Measurements from ENCODE around the gene DNAJA4.

DNA sequence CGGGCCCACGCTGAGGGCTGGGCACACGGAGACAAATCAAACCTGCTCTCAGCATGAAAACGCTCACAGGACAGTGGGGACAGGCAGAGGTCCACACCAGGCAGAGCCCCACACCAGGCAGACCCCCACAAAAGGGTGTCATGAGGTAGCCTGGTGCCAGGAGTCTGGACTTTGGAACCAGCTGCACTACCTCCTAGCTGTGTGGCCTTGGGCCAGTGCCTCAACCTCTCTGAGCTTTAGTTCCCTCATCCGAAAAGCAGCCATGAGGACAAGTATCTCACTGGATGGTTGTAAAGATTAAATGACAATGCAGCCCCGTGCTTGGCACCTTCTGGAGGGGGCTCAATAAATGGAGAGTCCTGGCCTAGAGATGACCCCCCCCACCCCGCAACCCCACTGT is 59.3 kb downstream of the DNAJA4 start:
- TF ChIP-seq POLR2AphosphoS5 (IDR thresholded peaks at IDR 0.05) = no peak
- TF ChIP-seq, protein P1, sequence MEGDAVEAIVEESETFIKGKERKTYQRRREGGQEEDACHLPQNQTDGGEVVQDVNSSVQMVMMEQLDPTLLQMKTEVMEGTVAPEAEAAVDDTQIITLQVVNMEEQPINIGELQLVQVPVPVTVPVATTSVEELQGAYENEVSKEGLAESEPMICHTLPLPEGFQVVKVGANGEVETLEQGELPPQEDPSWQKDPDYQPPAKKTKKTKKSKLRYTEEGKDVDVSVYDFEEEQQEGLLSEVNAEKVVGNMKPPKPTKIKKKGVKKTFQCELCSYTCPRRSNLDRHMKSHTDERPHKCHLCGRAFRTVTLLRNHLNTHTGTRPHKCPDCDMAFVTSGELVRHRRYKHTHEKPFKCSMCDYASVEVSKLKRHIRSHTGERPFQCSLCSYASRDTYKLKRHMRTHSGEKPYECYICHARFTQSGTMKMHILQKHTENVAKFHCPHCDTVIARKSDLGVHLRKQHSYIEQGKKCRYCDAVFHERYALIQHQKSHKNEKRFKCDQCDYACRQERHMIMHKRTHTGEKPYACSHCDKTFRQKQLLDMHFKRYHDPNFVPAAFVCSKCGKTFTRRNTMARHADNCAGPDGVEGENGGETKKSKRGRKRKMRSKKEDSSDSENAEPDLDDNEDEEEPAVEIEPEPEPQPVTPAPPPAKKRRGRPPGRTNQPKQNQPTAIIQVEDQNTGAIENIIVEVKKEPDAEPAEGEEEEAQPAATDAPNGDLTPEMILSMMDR (IDR thresholded peaks at IDR 0.05) = no peak

Data from stomach (tissue), 4 donors.